ENCODE data around the gene ABCC4.

Gene ABCC4

GRCh38 chr13:95216182-95216581 lies 85.1 kb downstream of the ABCC4 start:
- H3K4me3 ChIP-seq (replicated peaks; ENCODE audit: low read depth, low read length), result no peak overlapping the region
- DNase-seq (ENCODE audit: extremely low read depth, low read depth), result no peak
- TF ChIP-seq CTCF (IDR thresholded peaks at IDR 0.05; ENCODE audit: low read depth, low read length, missing control alignments), result no peak

- TF ChIP-seq CTCF (IDR thresholded peaks at IDR 0.05; ENCODE audit: low read depth, low read length, missing control alignments), result no peak
- H3K4me3 ChIP-seq (replicated peaks; ENCODE audit: low read depth, low read length), result no peak overlapping the region
- DNase-seq (ENCODE audit: extremely low read depth, low read depth), result no peak
These were observed 88.0 kb downstream of the ABCC4 start for GRCh38 chr13:95212983-95213850.

- no peak for TF ChIP-seq CTCF (IDR thresholded peaks at IDR 0.05; ENCODE audit: low read depth, low read length, missing control alignments)
- DNase-seq (ENCODE audit: extremely low read depth, low read depth), result no peak
- no peak overlapping the region for H3K4me3 ChIP-seq (replicated peaks; ENCODE audit: low read depth, low read length)
These were observed 92.1 kb downstream of the ABCC4 start for GRCh38 chr13:95209109-95209508.

GRCh38 chr13:95207769-95208366 lies 93.4 kb downstream of the ABCC4 start:
- no peak overlapping the region for H3K4me3 ChIP-seq (replicated peaks; ENCODE audit: low read depth, low read length)
- TF ChIP-seq CTCF (IDR thresholded peaks at IDR 0.05; ENCODE audit: low read depth, low read length, missing control alignments), result no peak
- DNase-seq (ENCODE audit: extremely low read depth, low read depth), result no peak

- no peak overlapping the region for H3K4me3 ChIP-seq (replicated peaks; ENCODE audit: low read depth, low read length)
- DNase-seq (ENCODE audit: extremely low read depth, low read depth), result no peak
- TF ChIP-seq CTCF (IDR thresholded peaks at IDR 0.05; ENCODE audit: low read depth, low read length, missing control alignments), result no peak
These were observed 95.1 kb downstream of the ABCC4 start for GRCh38 chr13:95206116-95206515.

- no peak overlapping the region for H3K4me3 ChIP-seq (replicated peaks; ENCODE audit: low read depth, low read length)
- no peak for DNase-seq (ENCODE audit: extremely low read depth, low read depth)
- no peak for TF ChIP-seq CTCF (IDR thresholded peaks at IDR 0.05; ENCODE audit: low read depth, low read length, missing control alignments)
These were observed 97.0 kb downstream of the ABCC4 start for GRCh38 chr13:95204231-95204765.
